ENCODE data around the gene ACTL7A.

Gene ACTL7A

GRCh38 chr9:108904161-108904560 lies 42.1 kb downstream of the ACTL7A start:
- no CpG with 5 or more reads among the region's 3 CpGs for WGBS (ENCODE audit: extremely low coverage, insufficient coverage, low lambda C conversion rate)
- Histone ChIP-seq H3K4ac (ENCODE audit: low read depth, low read length) (no peak overlapping the region), H3K27ac (ENCODE audit: low read depth, low read length) (no peak overlapping the region), H3K4me2 (ENCODE audit: low read length) (no peak overlapping the region), H2BK15ac (replicated peaks; ENCODE audit: low read depth) (no peak overlapping the region), H3K4me3 (ENCODE audit: low read length) (no peak overlapping the region), H4K8ac (ENCODE audit: low read depth, low read length) (no peak overlapping the region), H3K18ac (ENCODE audit: low read length) (no peak overlapping the region), H3K56ac (ENCODE audit: low read length) (no peak overlapping the region), H3K79me1 (ENCODE audit: low read length) (no peaks in the 10 kb centered on the region), H4K5ac (ENCODE audit: low read length) (no peak overlapping the region), H2BK5ac (ENCODE audit: low read length) (no peak overlapping the region), H2BK120ac (ENCODE audit: low read depth, low read length) (no peak overlapping the region), H2AK5ac (ENCODE audit: low read length) (no peak overlapping the region), H3K9ac (ENCODE audit: low read length) (no peak overlapping the region), H3K79me2 (ENCODE audit: control insufficient read depth, insufficient read depth, low read length) (no peaks in the 10 kb centered on the region), H3K4me1 (ENCODE audit: control insufficient read depth, low read depth, low read length) (no peaks in the 10 kb centered on the region), H3K27me3 (ENCODE audit: insufficient read depth, low read length, poor library complexity) (no peaks in the 10 kb centered on the region), H3K36me3 (ENCODE audit: control insufficient read depth, insufficient read depth, low read length) (peaks cover 4% of the 10 kb centered on the region), H3K23ac (ENCODE audit: low read length) (no peak overlapping the region)
- no peak for DNase-seq

GRCh38 chr9:108905494-108905893 lies 43.4 kb downstream of the ACTL7A start:
- Histone ChIP-seq H3K4me2 (ENCODE audit: low read length) (no peak overlapping the region), H3K56ac (ENCODE audit: low read length) (no peak overlapping the region), H3K18ac (ENCODE audit: low read length) (no peak overlapping the region), H2AK5ac (ENCODE audit: low read length) (no peak overlapping the region), H4K8ac (ENCODE audit: low read depth, low read length) (no peak overlapping the region), H2BK15ac (replicated peaks; ENCODE audit: low read depth) (no peak overlapping the region), H2BK5ac (ENCODE audit: low read length) (no peak overlapping the region), H3K27me3 (ENCODE audit: insufficient read depth, low read length, poor library complexity) (no peaks in the 10 kb centered on the region), H3K4me1 (ENCODE audit: control insufficient read depth, low read depth, low read length) (no peaks in the 10 kb centered on the region), H4K5ac (ENCODE audit: low read length) (no peak overlapping the region), H3K27ac (ENCODE audit: low read depth, low read length) (no peak overlapping the region), H3K36me3 (ENCODE audit: control insufficient read depth, insufficient read depth, low read length) (peaks cover 4% of the 10 kb centered on the region), H3K9ac (ENCODE audit: low read length) (no peak overlapping the region), H3K4me3 (ENCODE audit: low read length) (no peak overlapping the region), H3K79me2 (ENCODE audit: control insufficient read depth, insufficient read depth, low read length) (no peaks in the 10 kb centered on the region), H3K79me1 (ENCODE audit: low read length) (no peaks in the 10 kb centered on the region), H2BK120ac (ENCODE audit: low read depth, low read length) (no peak overlapping the region), H3K23ac (ENCODE audit: low read length) (no peak overlapping the region), H3K4ac (ENCODE audit: low read depth, low read length) (no peak overlapping the region)
- WGBS (ENCODE audit: extremely low coverage, insufficient coverage, low lambda C conversion rate) = no CpG with 5 or more reads among the region's 2 CpGs
- no peak for DNase-seq

- Histone ChIP-seq H2BK120ac (ENCODE audit: low read depth, low read length) (no peak overlapping the region), H2AK5ac (ENCODE audit: low read length) (no peak overlapping the region), H3K36me3 (ENCODE audit: control insufficient read depth, insufficient read depth, low read length) (peaks cover 4% of the 10 kb centered on the region)
Observed at GRCh38 chr9:108910402-108910801, 48.3 kb downstream of the ACTL7A start.

GRCh38 chr9:108910914-108911313 lies 48.8 kb downstream of the ACTL7A start:
- no peak overlapping the region for H3K9ac ChIP-seq (ENCODE audit: low read length)
- H3K27me3 ChIP-seq (ENCODE audit: insufficient read depth, low read length, poor library complexity) = no peaks in the 10 kb centered on the region
- H3K56ac ChIP-seq (ENCODE audit: low read length) = no peak overlapping the region
- H3K4ac ChIP-seq (ENCODE audit: low read depth, low read length) = no peak overlapping the region
- H3K18ac ChIP-seq (ENCODE audit: low read length) = no peak overlapping the region
- H3K4me2 ChIP-seq (ENCODE audit: low read length) = no peak overlapping the region
- H3K36me3 ChIP-seq (ENCODE audit: control insufficient read depth, insufficient read depth, low read length) = peaks cover 4% of the 10 kb centered on the region
- no peak overlapping the region for H3K23ac ChIP-seq (ENCODE audit: low read length)
- no peak overlapping the region for H2BK15ac ChIP-seq (replicated peaks; ENCODE audit: low read depth)
- no peak overlapping the region for H2BK5ac ChIP-seq (ENCODE audit: low read length)
- H4K8ac ChIP-seq (ENCODE audit: low read depth, low read length) = no peak overlapping the region
- H4K5ac ChIP-seq (ENCODE audit: low read length) = no peak overlapping the region
- no peak overlapping the region for H3K4me3 ChIP-seq (ENCODE audit: low read length)
- no peak for DNase-seq
- H3K27ac ChIP-seq (ENCODE audit: low read depth, low read length) = no peak overlapping the region
- H3K79me2 ChIP-seq (ENCODE audit: control insufficient read depth, insufficient read depth, low read length) = no peaks in the 10 kb centered on the region
- H2BK120ac ChIP-seq (ENCODE audit: low read depth, low read length) = no peak overlapping the region
- H2AK5ac ChIP-seq (ENCODE audit: low read length) = no peak overlapping the region
- WGBS (ENCODE audit: extremely low coverage, insufficient coverage, low lambda C conversion rate) = no CpG with 5 or more reads among the region's 2 CpGs
- H3K79me1 ChIP-seq (ENCODE audit: low read length) = no peaks in the 10 kb centered on the region
- H3K4me1 ChIP-seq (ENCODE audit: control insufficient read depth, low read depth, low read length) = no peaks in the 10 kb centered on the region

More at GRCh38 chr9:108910402-108910801, 48.3 kb downstream of the ACTL7A start:
- no peak overlapping the region for H4K8ac ChIP-seq (ENCODE audit: low read depth, low read length)
- H3K56ac ChIP-seq (ENCODE audit: low read length) = no peak overlapping the region
- H3K4me2 ChIP-seq (ENCODE audit: low read length) = no peak overlapping the region
- H3K27me3 ChIP-seq (ENCODE audit: insufficient read depth, low read length, poor library complexity) = no peaks in the 10 kb centered on the region
- no peak overlapping the region for H3K23ac ChIP-seq (ENCODE audit: low read length)
- H3K9ac ChIP-seq (ENCODE audit: low read length) = no peak overlapping the region
- no peaks in the 10 kb centered on the region for H3K79me2 ChIP-seq (ENCODE audit: control insufficient read depth, insufficient read depth, low read length)
- H3K4ac ChIP-seq (ENCODE audit: low read depth, low read length) = no peak overlapping the region
- H2BK15ac ChIP-seq (replicated peaks; ENCODE audit: low read depth) = no peak overlapping the region
- no peak overlapping the region for H4K5ac ChIP-seq (ENCODE audit: low read length)
- H2BK5ac ChIP-seq (ENCODE audit: low read length) = no peak overlapping the region
- no peak overlapping the region for H3K27ac ChIP-seq (ENCODE audit: low read depth, low read length)
- DNase-seq = no peak
- H3K4me1 ChIP-seq (ENCODE audit: control insufficient read depth, low read depth, low read length) = no peaks in the 10 kb centered on the region
- H3K79me1 ChIP-seq (ENCODE audit: low read length) = no peaks in the 10 kb centered on the region
- no peak overlapping the region for H3K18ac ChIP-seq (ENCODE audit: low read length)
- H3K4me3 ChIP-seq (ENCODE audit: low read length) = no peak overlapping the region

GRCh38 chr9:108911820-108912219 lies 49.8 kb downstream of the ACTL7A start:
- H2BK15ac ChIP-seq (replicated peaks; ENCODE audit: low read depth) = no peak overlapping the region
- no peak overlapping the region for H3K18ac ChIP-seq (ENCODE audit: low read length)
- no peak overlapping the region for H2BK120ac ChIP-seq (ENCODE audit: low read depth, low read length)
- H3K36me3 ChIP-seq (ENCODE audit: control insufficient read depth, insufficient read depth, low read length) = peaks cover 3% of the 10 kb centered on the region
- WGBS (ENCODE audit: extremely low coverage, insufficient coverage, low lambda C conversion rate) = no CpG with 5 or more reads among the region's 1 CpG
- no peak overlapping the region for H3K4me3 ChIP-seq (ENCODE audit: low read length)
- no peak overlapping the region for H4K5ac ChIP-seq (ENCODE audit: low read length)
- H4K8ac ChIP-seq (ENCODE audit: low read depth, low read length) = no peak overlapping the region
- no peaks in the 10 kb centered on the region for H3K79me1 ChIP-seq (ENCODE audit: low read length)
- H2BK5ac ChIP-seq (ENCODE audit: low read length) = no peak overlapping the region
- H3K27ac ChIP-seq (ENCODE audit: low read depth, low read length) = no peak overlapping the region
- no peak overlapping the region for H3K9ac ChIP-seq (ENCODE audit: low read length)
- H3K27me3 ChIP-seq (ENCODE audit: insufficient read depth, low read length, poor library complexity) = no peaks in the 10 kb centered on the region
- no peak overlapping the region for H3K56ac ChIP-seq (ENCODE audit: low read length)
- H3K23ac ChIP-seq (ENCODE audit: low read length) = no peak overlapping the region
- H3K4me2 ChIP-seq (ENCODE audit: low read length) = no peak overlapping the region
- no peaks in the 10 kb centered on the region for H3K4me1 ChIP-seq (ENCODE audit: control insufficient read depth, low read depth, low read length)
- DNase-seq = no peak
- H3K4ac ChIP-seq (ENCODE audit: low read depth, low read length) = no peak overlapping the region
- no peak overlapping the region for H2AK5ac ChIP-seq (ENCODE audit: low read length)
- no peaks in the 10 kb centered on the region for H3K79me2 ChIP-seq (ENCODE audit: control insufficient read depth, insufficient read depth, low read length)

Data from mesendoderm (in vitro differentiated cells).